HepG2 (cell line): Measurements from ENCODE around the gene DNAI4. TPM values are rescaled to one million over a fixed set of nuclear protein-coding genes. Genes with fewer than 3 reads are reported as not detected.
A peak's percentile ranks its signal among the peaks of the same experiment; 100 is the strongest.

Experiments
- CREM ChIP-seq, 2 experiments: sonication (generic) in 1 of 2; formaldehyde crosslinking in 1 of 2; IDR thresholded peaks; 2 replicates each; pipeline versions ENCODE4 v1.4.0 to v1.6.1; 2016 to 2020; ENCODE audit warnings: antibody characterized with exemption in 1 of 2, mild to moderate bottlenecking in 1 of 2, missing genetic modification reagents in 1 of 2
- ETV5 ChIP-seq: IDR thresholded peaks from 2 replicates; pipeline ENCODE4 v1.6.1; 2018; ENCODE audit warnings: missing biosample characterization, missing genetic modification reagents, inconsistent platforms, borderline replicate concordance
- HDAC6 ChIP-seq: fragments of 200-600 bp; sonication (generic); IDR thresholded peaks from 2 replicates; pipeline ENCODE4 v1.7.0; 2017; ENCODE audit warnings: mild to moderate bottlenecking, antibody characterized with exemption, low read length, low read depth
- MAFK ChIP-seq, 2 experiments: IDR thresholded peaks in 1 of 2; conservative IDR thresholded peaks in 1 of 2; 2 replicates each; pipeline ENCODE4 v1.6.1; 2011; ENCODE audit warnings: improper control_type of control experiment in 2 of 2, low read length in 2 of 2
- MTF1 ChIP-seq: sonication (generic); formaldehyde crosslinking; IDR thresholded peaks from 2 replicates; pipeline ENCODE4 v1.5.0; 2020; ENCODE audit warnings: missing genetic modification reagents
- MTF2 ChIP-seq: sonication (generic); formaldehyde crosslinking; IDR thresholded peaks from 2 replicates; pipeline ENCODE4 v1.5.0; 2020; ENCODE audit warnings: missing genetic modification reagents, borderline replicate concordance
- RAD21 ChIP-seq: fragments of 450-650 bp; formaldehyde crosslinking; IDR thresholded peaks from 2 replicates; pipeline ENCODE4 v1.5.0; 2020; ENCODE audit warnings: mild to moderate bottlenecking
- THAP11 ChIP-seq: IDR thresholded peaks from 2 replicates; pipeline ENCODE4 v1.6.1; 2016; ENCODE audit warnings: missing biosample characterization, missing genetic modification reagents
- TRAFD1 ChIP-seq: sonication (generic); formaldehyde crosslinking; IDR thresholded peaks from 2 replicates; pipeline ENCODE4 v1.5.1; 2020; ENCODE audit warnings: missing genetic modification reagents, mild to moderate bottlenecking, borderline replicate concordance
- ZBTB25 ChIP-seq: IDR thresholded peaks from 2 replicates; pipeline ENCODE4 v1.6.1; 2018; ENCODE audit warnings: missing genetic modification reagents
- ZBTB26 ChIP-seq: IDR thresholded peaks from 2 replicates; pipeline ENCODE4 v1.6.1; 2016; ENCODE audit warnings: missing compliant biosample characterization, missing genetic modification reagents, borderline replicate concordance
- ZBTB49 ChIP-seq: sonication (generic); formaldehyde crosslinking; IDR thresholded peaks from 2 replicates; pipeline ENCODE4 v1.4.0; 2020; ENCODE audit warnings: missing genetic modification reagents, borderline replicate concordance
- ZFP90 ChIP-seq: sonication (generic); formaldehyde crosslinking; IDR thresholded peaks from 2 replicates; pipeline ENCODE4 v1.8.0; 2022; ENCODE audit warnings: missing genetic modification reagents, mild to moderate bottlenecking, inconsistent platforms, borderline replicate concordance
- ZNF124 ChIP-seq: sonication (generic); formaldehyde crosslinking; IDR thresholded peaks from 2 replicates; pipeline ENCODE4 v1.4.0; 2020; ENCODE audit warnings: missing genetic modification reagents
- ZNF232 ChIP-seq: sonication (generic); formaldehyde crosslinking; IDR thresholded peaks from 2 replicates; pipeline ENCODE4 v1.4.0; 2020; ENCODE audit warnings: missing genetic modification reagents, borderline replicate concordance
- ZNF331 ChIP-seq: sonication (generic); formaldehyde crosslinking; IDR thresholded peaks from 2 replicates; pipeline ENCODE4 v1.4.0; 2020; ENCODE audit warnings: missing genetic modification reagents
- ZNF333 ChIP-seq: sonication (generic); formaldehyde crosslinking; IDR thresholded peaks from 2 replicates; pipeline ENCODE4 v1.4.0; 2020; ENCODE audit warnings: mild to moderate bottlenecking, missing genetic modification reagents, borderline replicate concordance
- ZNF710 ChIP-seq: sonication (generic); formaldehyde crosslinking; IDR thresholded peaks from 2 replicates; pipeline ENCODE4 v1.5.0; 2020; ENCODE audit warnings: mild to moderate bottlenecking, missing genetic modification reagents, borderline replicate concordance
- ZNF761 ChIP-seq: sonication (generic); formaldehyde crosslinking; conservative IDR thresholded peaks from 2 replicates; pipeline ENCODE4 v1.4.0; 2020; ENCODE audit warnings: mild to moderate bottlenecking, missing genetic modification reagents
- ZNF777 ChIP-seq: sonication (generic); formaldehyde crosslinking; IDR thresholded peaks from 2 replicates; pipeline ENCODE4 v1.4.0; 2020; ENCODE audit warnings: missing genetic modification reagents
- polyA plus RNA-seq, 8 experiments: library from polyadenylated mRNA; depleted of rRNA in 3 of 8; stranded (reverse) in 7 of 8; unstranded in 1 of 8; fragments of >200 nt; fragmentation: Illumina TruSeq in 4 of 8; extraction: Trizol in 4 of 8; gene quantifications; 2 replicates each; pipeline versions ENCODE4 v1.2.1 to v1.2.3, GENCODE V29; 2011 to 2016; ENCODE audit warnings: low read depth in 4 of 8, missing spikeins in 1 of 8, mixed read lengths in 1 of 8; ENCODE audit not compliant: insufficient read depth in 1 of 8
- total RNA-seq, 5 experiments: library from RNA; depleted of rRNA; stranded (reverse); fragments of >200 nt; fragmentation: Illumina TruSeq; extraction: Trizol; gene quantifications; 2 replicates each; pipeline ENCODE4 v1.2.3, GENCODE V29; 2016; ENCODE audit warnings: low read depth in 1 of 5

DNAI4 gene
- total and polyA plus RNA-seq, 2 of the 13 experiments (the other 11 are each of a cell fraction or from before 2014, with no cell fraction given): 0.04 to 0.08 TPM

- TF ChIP-seq ZBTB25 (CRISPR knock-in tag) (no peak; the same call in 1 of the 2 replicates), MTF1 (CRISPR knock-in tag) (no peak), ETV5 (CRISPR knock-in tag) (peak; percentile 21; the same call in 1 of the 2 replicates), ZNF331 (CRISPR knock-in tag) (no peak), CREM (IDR thresholded peaks at IDR 0.05) (no peak), CREM (CRISPR knock-in tag; IDR thresholded peaks at IDR 0.05) (no peak), ZNF710 (CRISPR knock-in tag) (no peak), ZNF777 (CRISPR knock-in tag) (0 out of 2 replicates have a peak, but pooled peaks have one; percentile 46), ZNF124 (CRISPR knock-in tag) (no peak), ZFP90 (no peak), THAP11 (no peak; the same call in 1 of the 2 replicates), ZBTB26 (CRISPR knock-in tag) (no peak), ZNF761 (0 out of 2 replicates have a peak, but pooled peaks have one; percentile 68), ZNF333 (CRISPR knock-in tag) (no peak; the same call in 1 of the 2 replicates), TRAFD1 (CRISPR knock-in tag) (no peak), MTF2 (CRISPR knock-in tag) (no peak), ZNF232 (CRISPR knock-in tag) (no peak; the same call in 1 of the 2 replicates), HDAC6 (no peak), MAFK (conservative IDR thresholded peaks at IDR 0.05 in 1 of 2, IDR thresholded peaks at IDR 0.05 in 1 of 2; ENCODE audit: low read length in 2 of 2) (no peak), ZBTB49 (CRISPR knock-in tag) (no peak), RAD21 (peak; percentile 47)
These were observed 5.6 kb upstream of the DNAI4 start (continued) for GRCh38 chr1:66929999-66930822.
